GM23248 (cell line): ENCODE results near the gene TIFAB.

Experiments
- EZH2 ChIP-seq: fragments of 200-600 bp; sonication (generic); IDR thresholded peaks from 2 replicates; pipeline ENCODE4 v1.6.1; 2018; ENCODE audit warnings: antibody characterized with exemption, mild to moderate bottlenecking; ENCODE audit not compliant: insufficient read depth, poor library complexity, severe bottlenecking
- EZH2phosphoT487 ChIP-seq: fragments of 200-600 bp; sonication (generic); IDR thresholded peaks from 2 replicates; pipeline ENCODE4 v1.6.1; 2018; ENCODE audit warnings: antibody characterized with exemption, moderate library complexity, mild to moderate bottlenecking, low read depth; ENCODE audit not compliant: insufficient read depth

DNA sequence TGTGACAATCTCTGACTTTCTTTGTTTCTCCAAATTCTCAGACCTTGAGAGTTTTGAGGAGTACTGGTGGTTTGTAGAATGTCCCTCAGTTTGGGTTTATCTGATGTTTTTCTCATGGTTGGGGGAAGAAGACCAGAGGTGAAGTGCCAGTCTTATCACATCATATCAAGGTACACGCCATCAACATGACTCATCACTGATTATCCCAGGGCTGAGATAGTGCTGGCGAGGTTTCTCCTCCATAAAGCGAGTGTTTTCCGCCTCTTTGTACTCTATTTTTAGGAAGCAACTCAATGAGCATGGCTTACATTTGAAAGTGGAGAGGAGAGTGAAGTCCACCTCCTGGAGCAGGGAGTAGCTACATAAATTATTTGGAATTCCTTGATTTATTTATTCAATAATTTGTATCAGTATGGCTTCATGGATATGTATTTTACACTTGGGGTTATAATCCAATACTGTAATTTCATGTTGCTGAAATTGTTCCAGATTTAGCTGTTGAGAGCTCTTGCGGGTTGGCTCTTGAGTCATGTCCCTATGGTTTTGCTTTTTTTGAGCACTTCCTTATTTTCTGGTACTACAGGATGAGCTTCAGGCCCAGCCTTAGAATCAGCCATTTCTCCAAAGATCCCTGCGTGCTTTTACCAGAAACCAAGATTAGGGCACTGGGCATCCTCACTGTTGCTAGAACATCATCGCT is 28.9 kb downstream of the TIFAB start:
- TF ChIP-seq EZH2 (no peak), EZH2phosphoT487 (no peak)
